SK-N-SH (cell line): ENCODE measurements around the gene JAG2.

Experiments used
- CTCF ChIP-seq: fragments of 200-600 bp; sonication (generic); IDR thresholded peaks from 2 replicates; pipeline ENCODE4 v1.6.1; 2017; ENCODE audit warnings: antibody characterized with exemption, mild to moderate bottlenecking, moderate library complexity
- EP300 ChIP-seq, 2 experiments: IDR thresholded peaks; 2 replicates each; pipeline versions ENCODE4 v1.4.0 to v1.6.1; 2012; ENCODE audit warnings: borderline replicate concordance in 1 of 2, low read depth in 1 of 2, low read length in 1 of 2
- FOSL2 ChIP-seq: IDR thresholded peaks from 2 replicates; pipeline ENCODE4 v1.4.0; 2012; ENCODE audit warnings: low read depth, mild to moderate bottlenecking, moderate library complexity, borderline replicate concordance
- MAX ChIP-seq: IDR thresholded peaks from 2 replicates; pipeline ENCODE4 v1.4.0; 2012; ENCODE audit warnings: low read depth
- POLR2AphosphoS5 ChIP-seq: IDR thresholded peaks from 2 replicates; pipeline ENCODE4 v1.6.1; 2012; ENCODE audit warnings: low read depth, low read length
- RAD21 ChIP-seq: IDR thresholded peaks from 2 replicates; pipeline ENCODE4 v1.6.1; 2012; ENCODE audit warnings: mild to moderate bottlenecking, low read length
- RFX5 ChIP-seq: IDR thresholded peaks from 2 replicates; pipeline ENCODE4 v1.6.1; 2012; ENCODE audit warnings: mild to moderate bottlenecking, improper control_type of control experiment, low read length
- RXRA ChIP-seq: IDR thresholded peaks from 2 replicates; pipeline ENCODE4 v1.4.0; 2012; ENCODE audit warnings: low read depth, mild to moderate bottlenecking, borderline replicate concordance
- USF2 ChIP-seq: fragments of 150-350 bp; IDR thresholded peaks from 2 replicates; pipeline ENCODE4 v1.6.1; 2017; ENCODE audit warnings: antibody characterized with exemption, low read length, low read depth, borderline replicate concordance

GRCh38 chr14:105100910-105101309 lies 67.7 kb downstream of the JAG2 start:
- TF ChIP-seq POLR2AphosphoS5 (no peak), RFX5 (no peak), USF2 (no peak), CTCF (no peak), RXRA (no peak), MAX (no peak), FOSL2 (no peak), RAD21 (no peak), EP300 (IDR thresholded peaks at IDR 0.05; ENCODE audit: borderline replicate concordance in 1 of 2, low read depth in 1 of 2, low read length in 1 of 2) (no peak)
